Non-pigmented ciliary epithelial cell (primary cell): ENCODE results near the gene CFAP99.
A peak's percentile ranks its signal among the peaks of the same experiment; 100 is the strongest.
"Not testable (repeated sequence)": the region's sequence is repeated elsewhere in the genome, so short reads cannot be mapped to it uniquely, and the experiment has no call there.

Experiments
- DNase-seq: peaks from one replicate; pipeline ENCODE4 v3.0.0-alpha.2; 2010; ENCODE audit warnings: low read depth

CFAP99 gene

GRCh38 chr4:2418650-2419571 is at the start of gene CFAP99:
TSS of gene CFAP99 (plus strand) at chr4:2418955.
- peak; percentile 47 for DNase-seq

- no peak for DNase-seq
Observed at GRCh38 chr4:2370597-2371320, 48.0 kb upstream of the CFAP99 start.

DNA sequence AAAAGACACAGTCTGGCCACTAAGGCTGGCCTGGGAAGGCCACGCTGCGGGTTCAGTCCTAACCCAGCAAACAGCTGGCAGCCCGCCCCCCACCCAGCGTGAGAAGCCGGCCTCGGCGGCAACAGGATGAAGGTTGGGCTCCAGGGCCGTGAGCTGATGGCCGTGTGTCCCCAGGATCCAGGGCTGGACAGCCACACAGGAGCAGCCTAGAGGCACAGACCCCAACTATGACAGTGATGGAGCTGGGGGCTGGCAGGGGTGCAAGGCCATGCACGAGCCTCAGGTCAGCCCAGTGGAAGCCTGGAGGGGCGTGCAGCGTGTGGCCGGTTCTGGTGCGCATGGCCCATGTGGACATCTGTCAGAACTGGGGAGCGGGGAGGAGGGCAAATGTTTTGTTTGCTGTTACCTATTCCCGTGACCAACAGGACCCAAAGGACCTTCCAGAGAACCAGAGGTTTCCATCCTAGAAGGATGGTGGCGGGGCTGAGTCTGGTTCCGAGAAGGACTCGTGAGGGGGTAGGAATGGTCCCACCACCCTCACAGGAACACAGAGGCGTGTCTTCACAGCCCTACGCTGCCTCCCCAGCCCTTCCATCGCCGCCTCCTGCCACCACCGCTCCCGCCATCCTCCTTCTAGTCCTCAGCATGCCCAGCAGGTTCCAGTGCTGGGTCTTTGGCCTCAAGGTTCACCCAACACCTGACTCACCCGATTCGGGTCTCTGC is 46.8 kb upstream of the CFAP99 start:
- DNase-seq, result no peak

- DNase-seq, result no peak
Observed at GRCh38 chr4:2372488-2373030, 46.2 kb upstream of the CFAP99 start.

- DNase-seq, result no peak
Observed at GRCh38 chr4:2373532-2373931, 45.2 kb upstream of the CFAP99 start.

GRCh38 chr4:2375427-2375826 is 43.3 kb upstream of the CFAP99 start:
- no peak for DNase-seq

GRCh38 chr4:2377241-2377640 is 41.5 kb upstream of the CFAP99 start:
- no peak for DNase-seq

DNA sequence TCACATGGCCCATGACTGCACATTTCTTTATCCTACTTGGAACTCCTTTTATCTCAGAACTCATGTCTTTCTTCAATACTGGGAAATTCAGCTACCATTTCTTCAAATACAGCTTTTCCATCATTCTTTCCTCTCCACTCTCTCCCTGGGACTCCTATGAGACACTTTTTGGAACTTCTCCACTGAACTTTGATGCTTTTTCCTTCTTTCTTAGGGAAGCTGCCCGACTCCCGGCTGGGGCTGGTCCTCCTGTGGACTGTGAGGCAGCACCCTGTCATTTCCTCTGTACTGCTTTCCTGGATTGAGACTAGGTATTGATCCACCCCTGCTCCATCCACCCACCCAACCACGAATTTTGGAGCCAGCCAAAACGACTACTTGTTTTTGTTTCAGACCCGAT is 40.4 kb upstream of the CFAP99 start:
- no peak for DNase-seq

- no peak for DNase-seq
Observed at GRCh38 chr4:2378898-2379297, 39.9 kb upstream of the CFAP99 start.

- not testable (repeated sequence) for DNase-seq
Observed at GRCh38 chr4:2380589-2380988, 38.2 kb upstream of the CFAP99 start.

GRCh38 chr4:2382769-2383202 is 36.0 kb upstream of the CFAP99 start:
- DNase-seq, result not testable (repeated sequence)

GRCh38 chr4:2383220-2383631 is 35.5 kb upstream of the CFAP99 start:
- not testable (repeated sequence) for DNase-seq

DNA sequence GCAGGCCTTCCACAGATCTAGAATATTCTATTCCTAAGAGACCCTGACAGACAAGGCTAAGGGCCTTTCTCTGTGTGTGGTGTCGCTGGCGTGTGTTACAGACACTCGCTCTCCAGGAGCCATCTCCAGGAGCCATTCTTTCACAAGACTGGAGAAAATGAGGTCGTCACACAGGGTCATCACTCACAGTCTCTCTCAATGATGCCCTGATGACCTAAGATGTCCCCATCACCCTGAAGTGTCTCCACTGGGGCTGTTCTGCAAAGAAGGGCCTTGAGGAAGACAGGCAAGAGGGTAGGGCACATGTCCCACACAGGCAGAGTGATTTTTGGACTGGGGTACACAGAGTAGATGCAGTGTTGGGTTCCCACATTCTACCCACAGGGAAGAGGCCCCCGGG is 35.0 kb upstream of the CFAP99 start:
- no peak for DNase-seq

GRCh38 chr4:2384245-2384644 is 34.5 kb upstream of the CFAP99 start:
- DNase-seq, result no peak

- no peak for DNase-seq
Observed at GRCh38 chr4:2385516-2385915, 33.2 kb upstream of the CFAP99 start.

DNA sequence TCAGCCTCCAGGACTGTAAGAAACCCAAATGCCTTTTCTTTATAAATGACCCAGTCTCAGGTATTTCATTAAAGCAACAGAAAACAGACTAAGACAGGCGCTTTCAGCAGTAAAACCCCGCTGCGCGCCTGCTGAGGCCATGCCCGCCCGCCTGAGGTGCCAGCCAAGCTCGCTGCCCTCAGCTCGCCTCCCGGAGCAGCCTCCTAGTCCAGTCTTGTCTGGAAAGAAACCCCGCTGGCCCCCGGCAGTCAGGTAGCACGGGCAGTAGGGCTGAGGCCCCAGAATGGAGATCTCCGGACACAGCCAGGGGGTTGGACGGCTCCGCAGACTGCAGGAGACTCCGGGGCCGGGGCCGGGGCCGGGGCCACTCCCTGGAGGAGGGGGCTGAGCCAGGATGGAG is 32.0 kb upstream of the CFAP99 start:
- no peak for DNase-seq

- DNase-seq, result no peak
Observed at GRCh38 chr4:2387218-2387617, 31.5 kb upstream of the CFAP99 start.

GRCh38 chr4:2387829-2388228 is 30.9 kb upstream of the CFAP99 start:
- no peak for DNase-seq

DNA sequence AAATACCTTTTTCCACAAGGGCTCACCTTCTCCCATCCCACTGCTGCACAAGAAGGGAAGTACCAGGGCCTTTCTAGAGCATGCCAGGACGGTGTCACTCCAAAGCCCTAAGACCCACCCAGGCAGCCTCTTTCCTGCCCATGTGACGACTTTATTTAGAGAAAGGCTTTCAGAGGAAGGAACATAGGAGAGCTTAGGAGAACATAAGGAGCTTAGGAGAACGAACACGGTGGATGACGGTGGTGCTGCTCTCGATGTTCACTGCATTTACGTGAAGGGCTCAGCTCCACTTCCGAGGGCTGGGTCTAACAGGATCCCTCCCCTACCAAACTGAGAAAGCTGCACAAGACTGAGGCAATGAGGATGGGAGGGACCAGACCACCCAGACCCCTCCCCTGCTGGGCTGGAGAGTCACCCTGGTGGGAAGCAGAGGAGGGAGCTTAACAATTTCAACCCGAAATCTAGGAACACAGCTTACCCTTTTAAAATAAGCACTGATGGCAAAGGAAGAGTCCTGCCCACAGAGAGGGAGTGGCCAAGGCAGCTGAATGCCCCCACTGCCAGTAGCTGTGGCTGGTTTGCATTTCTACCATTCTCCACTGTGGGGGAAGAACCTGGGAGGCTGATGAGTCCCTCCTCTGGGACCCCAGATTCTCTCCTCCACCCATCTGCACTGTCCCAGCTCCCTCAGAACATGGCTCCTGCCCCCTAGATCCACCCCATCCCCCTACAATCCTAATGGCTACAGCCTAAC is 30.1 kb upstream of the CFAP99 start:
- DNase-seq, result no peak

DNA sequence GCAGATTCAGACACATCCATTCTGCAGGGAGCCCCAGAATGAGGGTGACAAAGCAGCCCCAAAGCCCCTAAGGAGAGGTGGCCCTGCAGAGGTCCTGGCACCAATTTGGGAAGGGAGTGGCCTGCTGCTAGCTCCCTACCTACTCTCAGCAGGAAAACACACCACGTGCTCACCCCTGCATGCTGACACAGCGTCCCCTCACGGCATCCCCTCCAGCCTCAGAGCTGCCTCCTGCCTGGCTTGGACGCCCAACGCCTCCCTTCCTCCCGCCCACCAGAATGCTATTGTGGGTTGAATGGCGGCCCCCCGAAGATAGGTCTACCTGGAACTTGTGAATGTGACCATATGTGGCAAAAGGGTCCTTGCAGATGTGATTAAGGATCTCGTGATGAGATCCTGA is 29.1 kb upstream of the CFAP99 start:
- no peak for DNase-seq

DNA sequence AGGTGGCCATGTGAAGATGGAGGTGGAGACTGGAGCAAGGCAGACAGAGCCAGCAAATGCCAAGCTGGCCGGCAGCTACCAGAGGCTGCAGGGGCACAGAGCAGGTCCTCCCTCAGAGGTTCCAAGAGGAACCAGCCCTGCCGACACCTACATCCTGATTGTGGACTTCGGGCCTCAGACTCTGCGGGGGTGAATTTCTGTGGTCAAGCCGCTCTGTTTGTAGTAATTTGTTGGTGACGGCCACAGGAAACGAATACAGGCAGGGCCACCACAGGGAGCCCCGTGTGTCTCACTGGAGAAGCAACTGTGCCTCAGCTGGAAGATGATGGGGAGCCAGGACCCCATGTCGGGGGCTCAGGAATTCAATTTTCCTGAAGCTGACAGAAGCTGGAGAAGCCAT is 28.6 kb upstream of the CFAP99 start:
- no peak for DNase-seq
